ENCODE results near the gene TAF6.

The TAF6 gene

GRCh38 chr7:100119072-100119969 lies at the start of gene TAF6, which contains the start of gene CNPY4:
TAF6 (minus strand) TSS chr7:100119358; CDS start chr7:100114209, 5,149 bp downstream.
CNPY4 (plus strand) TSS chr7:100119634; CDS start chr7:100119745, 111 bp downstream.
- DNase-seq = peak; percentile 89

DNA sequence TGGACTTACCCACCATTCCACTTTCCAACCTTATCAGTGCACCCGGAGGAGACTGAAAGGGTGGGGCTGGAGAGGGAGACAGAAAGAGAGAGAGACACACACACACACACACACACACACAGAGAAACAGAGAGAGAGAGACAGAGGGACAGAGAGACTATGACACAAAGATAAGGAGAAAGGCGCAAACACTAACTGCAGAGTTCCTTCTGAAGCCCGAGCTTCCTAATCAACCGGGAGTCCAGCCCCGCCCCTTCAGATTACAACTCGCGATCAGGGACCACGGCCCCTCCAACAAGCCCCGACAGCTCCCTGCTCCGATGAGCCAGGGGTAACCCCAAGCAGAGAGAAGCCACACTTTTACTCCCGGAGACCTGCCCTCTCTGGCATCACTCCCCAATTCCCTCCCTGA lies 48.8 kb upstream of the TAF6 start:
- no peak for DNase-seq

DNA sequence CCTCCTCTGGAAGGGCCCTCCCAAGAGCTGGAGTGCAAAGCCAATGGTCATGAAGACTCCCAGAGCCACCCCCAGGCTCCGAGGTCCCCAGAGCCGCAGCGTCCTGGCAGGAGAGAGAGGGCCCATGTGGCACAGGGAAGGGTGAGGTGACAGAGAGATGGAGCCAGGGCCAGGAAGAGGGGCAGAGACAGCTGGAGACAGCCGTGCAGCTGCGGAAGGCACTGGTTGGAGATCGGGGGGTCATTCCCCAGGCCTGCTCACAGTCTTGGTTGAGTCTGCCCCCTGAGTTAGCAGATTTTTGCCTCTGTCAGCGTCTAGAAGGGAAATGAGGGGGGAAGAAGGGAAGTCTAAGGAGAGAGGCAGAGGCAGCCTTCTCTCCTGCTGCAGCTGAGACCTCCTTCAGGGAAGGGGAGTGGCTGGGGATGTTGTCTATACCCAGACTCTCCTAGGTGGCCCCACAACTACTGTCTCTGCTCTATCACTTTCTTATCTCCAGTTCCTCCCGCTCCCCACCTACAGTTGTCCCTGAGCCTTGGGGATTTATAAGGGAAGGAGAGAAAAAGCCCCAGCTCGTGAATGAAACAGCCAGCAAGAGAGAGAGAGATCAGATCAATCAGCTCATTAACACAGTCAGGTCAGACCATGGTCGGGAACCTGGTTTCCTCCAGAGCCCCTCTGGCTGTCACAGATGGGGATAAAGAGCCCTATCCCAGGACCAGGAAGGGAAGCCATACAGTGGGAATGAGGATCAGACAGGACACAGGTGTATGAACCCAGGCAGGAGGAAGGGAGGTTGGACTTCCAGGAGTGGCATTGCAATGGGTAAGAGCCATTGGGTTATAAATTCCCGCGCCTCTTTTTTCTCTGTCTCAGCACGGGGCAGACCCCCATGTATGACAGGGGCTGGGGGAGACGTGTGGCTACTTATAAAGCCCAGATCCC lies 48.1 kb upstream of the TAF6 start:
- no peak for DNase-seq

- DNase-seq = no peak
Measured at GRCh38 chr7:100166317-100166940, 47.3 kb upstream of the TAF6 start.

DNA sequence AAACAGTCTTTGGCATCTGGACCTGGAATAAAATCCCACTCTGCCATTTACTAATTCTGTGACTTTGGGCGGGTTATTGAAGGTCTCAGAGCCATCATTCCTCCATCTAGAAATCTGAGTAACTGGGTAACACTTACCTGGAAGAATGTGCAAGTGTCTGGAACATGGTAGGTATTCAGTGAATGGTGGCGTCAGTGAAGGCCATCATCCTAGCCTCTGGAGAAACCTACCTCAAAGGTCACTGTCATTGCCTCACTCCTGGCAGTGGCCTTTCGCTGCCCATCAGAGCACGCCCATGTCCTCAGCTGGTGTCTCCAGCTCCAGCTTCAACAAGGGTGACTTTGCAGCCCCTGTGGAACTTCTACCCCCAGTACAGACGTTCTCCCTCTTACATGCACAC lies 44.7 kb upstream of the TAF6 start:
- no peak for DNase-seq

- DNase-seq = no peak
Measured at GRCh38 chr7:100163006-100163531, 43.9 kb upstream of the TAF6 start.

DNA sequence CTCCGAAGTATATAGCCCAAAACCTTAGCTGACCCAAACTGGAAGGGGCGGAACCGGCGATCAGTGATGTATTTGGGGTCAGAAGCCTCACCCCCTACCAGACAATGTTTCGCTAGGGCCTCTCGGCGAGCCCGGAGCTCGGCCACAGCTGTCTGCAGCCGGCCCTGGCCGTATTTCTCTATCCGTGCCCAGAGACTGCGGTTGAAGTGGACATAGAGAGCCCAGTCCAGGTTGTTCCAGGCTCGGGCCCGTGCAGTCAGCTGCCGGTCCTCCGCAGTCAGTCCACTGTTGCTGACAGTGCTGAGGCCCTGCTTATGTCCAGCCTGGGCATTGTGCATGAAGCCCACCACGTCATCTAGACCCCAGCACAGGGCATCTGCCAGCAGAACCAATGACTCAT lies 40.9 kb upstream of the TAF6 start:
- no peak for DNase-seq

DNA sequence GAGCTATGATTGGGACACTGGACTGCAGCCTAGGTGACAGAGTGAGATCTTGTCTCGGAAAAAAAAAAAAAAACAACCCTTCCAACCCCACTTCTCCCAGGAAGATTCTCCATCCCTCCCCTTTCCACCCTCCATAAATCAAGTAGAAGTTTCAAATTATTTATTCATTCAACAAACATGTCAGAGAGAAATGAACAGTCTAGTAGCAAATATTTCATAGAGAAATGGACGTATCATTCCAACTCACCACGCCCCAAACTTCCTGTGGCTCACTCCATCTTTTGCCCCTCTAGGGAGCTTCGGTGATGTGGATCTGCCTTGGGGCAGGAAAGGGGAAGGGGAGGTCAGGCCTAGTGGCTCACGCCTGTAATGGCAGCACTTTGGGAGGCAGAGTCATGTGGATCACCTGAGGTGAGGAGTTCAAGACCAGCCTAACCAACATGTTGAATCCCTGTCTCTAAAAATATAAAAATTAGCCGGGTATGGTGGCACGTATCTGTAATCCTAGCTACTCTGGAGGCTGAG lies 40.0 kb upstream of the TAF6 start:
- DNase-seq = no peak

DNA sequence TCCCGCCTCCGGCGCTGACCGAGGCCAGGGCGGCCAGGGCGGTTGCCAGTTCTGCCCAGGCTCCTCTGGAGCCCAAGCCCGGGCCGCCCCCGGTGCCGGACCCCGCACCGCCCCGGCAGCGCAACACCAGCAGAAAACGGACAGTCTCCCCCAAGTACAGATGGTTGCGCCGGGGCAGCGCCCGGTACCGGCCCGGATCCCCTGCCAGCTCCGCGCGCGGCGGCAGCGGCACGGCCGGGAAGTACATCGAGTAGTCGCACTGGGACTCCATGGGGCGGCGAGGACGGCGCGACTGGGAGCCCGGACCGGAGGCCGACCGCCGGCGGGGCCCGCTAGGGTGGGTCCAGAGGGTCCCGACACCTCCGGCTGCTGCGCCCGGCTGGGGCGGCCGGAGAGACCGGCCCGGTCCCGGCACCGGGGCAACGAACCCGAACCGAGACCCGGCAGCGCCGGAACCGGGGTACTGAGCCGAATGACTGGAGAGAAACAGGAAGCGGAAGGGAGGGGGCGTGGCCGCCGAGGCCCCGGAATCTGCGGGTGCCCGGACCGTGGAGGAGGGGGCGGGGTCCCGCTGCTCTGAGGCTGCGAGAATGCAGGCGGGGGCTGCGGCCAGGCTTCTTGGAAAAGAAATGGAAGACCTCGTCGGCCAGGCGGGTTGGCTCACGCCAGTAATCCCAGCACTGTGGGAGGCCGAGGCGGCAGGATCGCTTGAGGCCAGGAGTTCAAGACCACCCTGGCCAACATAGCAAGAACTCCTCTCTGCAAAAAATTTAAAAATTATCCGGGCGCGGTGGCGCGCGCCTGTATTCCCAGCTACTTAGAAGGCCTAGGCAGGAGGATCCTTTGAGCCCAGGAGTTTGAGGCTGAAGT lies 39.3 kb upstream of the TAF6 start, which contains the start of gene TRAPPC14:
Gene TRAPPC14 (minus strand): TSS at position 495 of the 870 bp plus-strand sequence. CDS start 224 bp downstream, at position 271.
- DNase-seq = peak; percentile 67

DNA sequence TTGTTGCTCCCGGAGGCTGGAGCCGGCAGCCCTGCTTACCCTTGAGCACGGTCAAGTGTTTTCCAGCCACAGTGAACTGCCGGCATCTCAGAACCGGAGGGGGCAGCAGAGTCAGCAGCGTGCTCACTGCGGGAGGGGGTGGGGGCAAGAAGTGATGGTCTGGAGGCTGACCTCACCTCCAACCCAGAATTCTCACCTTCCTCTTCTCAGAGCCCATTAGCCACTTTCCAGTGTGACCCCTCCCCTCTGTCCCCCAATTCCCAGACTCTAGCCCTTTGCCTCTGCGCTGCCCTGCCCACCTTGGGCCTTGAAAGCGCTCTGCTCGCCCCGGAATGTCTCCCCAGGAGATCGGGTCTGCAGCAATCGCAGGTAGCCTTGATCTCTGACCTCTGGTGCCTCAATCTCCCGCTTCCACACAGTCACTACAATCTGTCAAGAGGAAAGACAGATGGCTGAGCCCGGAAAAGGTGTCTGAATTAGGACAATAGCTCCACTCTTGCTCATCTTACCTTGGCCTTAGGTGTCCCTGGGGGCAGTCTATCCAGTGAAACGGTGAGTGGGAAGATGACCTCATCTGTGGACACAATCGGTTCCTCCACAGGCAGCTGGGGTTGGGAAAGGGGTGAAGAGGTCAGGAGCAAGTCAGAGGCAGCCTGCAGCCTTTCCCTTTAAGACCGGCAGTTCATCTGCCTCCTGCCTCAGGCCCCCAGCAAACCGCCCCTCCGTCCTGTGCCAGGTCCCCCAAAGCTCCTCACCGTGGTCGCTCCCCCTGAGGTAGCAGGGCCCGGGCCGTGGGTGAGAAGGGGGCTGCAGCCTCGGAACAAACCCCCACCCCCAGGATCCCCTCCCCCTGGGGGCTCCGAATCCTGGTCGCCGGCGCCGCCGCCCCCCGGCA lies 38.4 kb upstream of the TAF6 start:
- DNase-seq = no peak

GRCh38 chr7:100157069-100157333 lies 37.8 kb upstream of the TAF6 start:
- DNase-seq = no peak

DNA sequence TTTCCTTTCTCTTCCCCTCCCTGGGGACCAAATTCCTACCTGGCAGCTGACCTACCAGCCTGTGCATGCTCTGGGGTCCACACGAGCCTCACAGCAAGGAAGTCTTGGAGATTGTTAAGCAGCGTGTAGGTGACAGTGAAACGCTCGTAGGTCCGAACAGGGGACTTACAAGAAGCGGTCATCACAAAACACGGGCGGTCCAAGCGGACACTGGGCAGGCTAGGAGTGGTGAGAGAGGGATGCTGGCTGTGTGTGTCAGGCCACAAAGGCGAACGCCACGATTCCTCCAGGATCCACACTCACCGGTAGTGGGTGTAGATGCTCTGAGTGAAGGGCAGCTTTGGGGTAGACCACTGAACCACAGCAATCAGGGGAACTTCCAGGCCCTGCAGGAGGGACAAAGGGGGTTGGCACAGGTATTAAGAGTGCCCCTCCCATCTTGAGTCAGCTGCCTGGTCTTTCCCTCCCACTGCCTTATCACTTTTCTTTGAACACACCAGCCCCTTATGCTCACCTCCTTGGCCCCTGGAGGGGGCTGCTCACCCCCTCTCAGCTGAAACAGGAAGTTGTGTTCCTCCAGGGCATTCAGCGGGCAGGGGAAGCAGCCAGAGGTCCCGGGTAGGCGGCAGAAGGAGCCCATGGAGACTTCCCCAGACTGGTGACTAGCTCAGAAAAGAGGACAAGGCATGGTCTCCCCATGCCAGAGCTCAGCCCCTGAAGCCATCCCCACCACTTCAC lies 37.3 kb upstream of the TAF6 start:
- no peak for DNase-seq

GRCh38 chr7:100155553-100156317 lies 36.6 kb upstream of the TAF6 start:
- no peak for DNase-seq

DNA sequence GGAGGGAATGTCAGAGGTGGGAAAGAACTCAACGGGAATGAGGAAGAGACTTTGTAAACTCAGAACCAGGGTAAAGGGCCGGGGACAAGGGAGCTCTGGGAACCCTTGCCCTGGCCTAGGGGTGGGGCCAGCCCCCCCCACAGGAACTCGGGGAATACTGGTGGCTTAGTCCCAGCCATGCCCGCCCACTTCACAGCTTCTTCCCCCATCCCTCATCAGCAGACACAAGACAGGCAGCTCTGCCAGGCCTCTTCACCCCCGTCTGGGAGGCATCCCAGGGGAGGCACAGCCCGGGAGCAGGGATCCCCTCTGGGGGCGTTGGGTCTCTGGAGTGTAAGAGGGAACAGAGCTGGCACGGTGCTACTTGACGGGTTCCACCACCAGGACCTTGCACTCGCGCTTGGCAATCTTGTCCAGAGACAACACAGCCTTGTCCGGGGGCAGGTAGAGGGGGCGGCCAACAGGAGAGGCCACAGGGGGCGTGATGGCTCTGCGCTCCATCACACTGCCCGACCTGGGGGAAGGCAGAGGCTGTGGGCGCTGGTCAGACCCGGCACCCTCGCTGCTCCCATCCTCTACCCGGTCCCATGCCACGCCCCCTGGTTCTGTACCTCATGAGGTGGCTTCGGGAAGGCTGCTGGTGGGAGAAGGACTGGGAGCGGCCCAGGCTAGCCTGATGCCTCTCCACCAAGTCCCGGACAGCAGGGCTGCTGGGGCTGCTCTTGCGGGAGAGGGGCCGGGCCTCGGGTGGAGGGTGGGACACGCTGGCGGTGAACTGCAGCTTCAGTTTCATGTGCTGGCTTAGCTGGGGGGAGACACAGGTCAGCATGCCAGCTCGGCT lies 35.7 kb upstream of the TAF6 start:
- DNase-seq = no peak

DNA sequence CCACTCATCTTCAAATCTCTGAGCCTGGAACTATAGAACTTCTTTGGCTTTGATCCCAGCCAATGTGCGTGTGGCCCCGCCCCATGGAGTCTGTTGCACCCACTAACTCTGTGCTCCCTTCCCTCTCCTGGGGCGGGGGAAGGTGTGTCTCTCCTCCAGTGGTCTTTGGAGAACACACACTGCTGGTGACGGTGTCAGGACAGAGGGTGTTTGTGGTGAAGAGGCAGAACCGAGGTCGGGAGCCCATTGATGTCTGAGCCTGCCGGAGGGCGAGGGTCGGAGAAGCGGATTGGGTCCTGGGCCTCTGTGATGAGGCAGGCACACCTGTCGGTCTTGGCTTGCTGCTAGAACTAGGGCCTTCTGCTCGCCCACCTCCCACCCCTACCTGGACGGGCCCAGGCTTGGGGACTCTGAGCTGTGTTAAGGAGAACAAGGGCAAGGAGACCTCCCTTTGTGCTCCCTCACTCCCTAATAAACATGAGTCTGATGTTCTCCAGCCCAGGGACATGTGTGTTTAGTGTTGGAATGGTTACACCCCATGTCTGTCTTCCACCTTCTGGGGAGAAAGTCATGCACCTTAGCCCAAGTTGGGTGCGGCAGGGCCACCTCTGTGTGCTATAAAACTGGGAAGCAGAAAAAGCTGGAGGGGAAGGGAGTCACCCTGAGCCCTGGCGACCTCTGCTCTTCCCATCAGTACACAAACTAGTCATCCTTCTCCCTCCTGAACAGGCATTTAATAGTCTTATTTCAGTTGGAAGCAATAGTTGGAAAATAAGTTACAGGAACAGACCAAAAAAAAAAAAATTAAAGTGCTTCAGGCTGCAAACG lies 34.8 kb upstream of the TAF6 start:
- no peak for DNase-seq

DNA sequence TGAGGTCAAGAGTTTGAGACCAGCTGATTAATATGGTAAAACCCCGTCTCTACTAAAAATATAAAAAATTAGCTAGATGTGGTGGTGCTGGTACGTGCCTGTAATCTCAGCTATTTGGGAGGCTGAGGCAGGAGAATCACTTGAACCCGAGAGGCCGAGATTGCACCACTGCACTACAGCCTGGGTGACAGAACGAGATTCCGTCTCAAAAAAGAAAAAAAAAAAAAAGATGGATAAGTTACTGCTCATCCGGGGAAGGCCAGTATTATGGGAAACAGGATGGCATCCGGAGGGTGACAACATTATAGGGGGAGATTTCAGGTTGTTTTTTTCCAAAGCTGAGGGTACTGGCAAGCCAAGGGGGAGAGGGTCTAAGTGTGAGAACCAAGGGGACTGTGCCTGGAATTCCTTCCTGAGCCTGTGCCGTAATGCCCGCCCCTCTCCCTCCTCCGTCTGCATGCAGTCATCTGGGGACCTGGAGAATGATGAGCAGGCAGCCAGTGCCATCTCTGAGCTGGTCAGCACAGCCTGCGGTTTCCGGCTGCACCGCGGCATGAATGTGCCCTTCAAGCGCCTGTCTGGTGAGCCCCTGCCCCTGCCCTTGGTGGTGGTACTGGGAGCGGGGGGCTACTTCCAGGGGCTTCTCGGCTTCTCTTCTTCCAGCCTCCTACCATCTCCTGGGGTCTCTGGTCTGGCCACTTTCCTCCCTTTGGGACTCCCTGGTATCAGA lies 33.9 kb upstream of the TAF6 start:
- no peak for DNase-seq

All from NCI-H510A treated with DMSO at 0.1 percent for 48 hours (cell line).